ENCODE results near the gene OTUB2.
A peak's percentile ranks its signal among the peaks of the same experiment; 100 is the strongest.
"Not testable (repeated sequence)": the region's sequence is repeated elsewhere in the genome, so short reads cannot be mapped to it uniquely, and the experiment has no call there.

OTUB2 gene

GRCh38 chr14:94062344-94062940 lies 36.3 kb downstream of the OTUB2 start:
- no peak for DNase-seq

DNA sequence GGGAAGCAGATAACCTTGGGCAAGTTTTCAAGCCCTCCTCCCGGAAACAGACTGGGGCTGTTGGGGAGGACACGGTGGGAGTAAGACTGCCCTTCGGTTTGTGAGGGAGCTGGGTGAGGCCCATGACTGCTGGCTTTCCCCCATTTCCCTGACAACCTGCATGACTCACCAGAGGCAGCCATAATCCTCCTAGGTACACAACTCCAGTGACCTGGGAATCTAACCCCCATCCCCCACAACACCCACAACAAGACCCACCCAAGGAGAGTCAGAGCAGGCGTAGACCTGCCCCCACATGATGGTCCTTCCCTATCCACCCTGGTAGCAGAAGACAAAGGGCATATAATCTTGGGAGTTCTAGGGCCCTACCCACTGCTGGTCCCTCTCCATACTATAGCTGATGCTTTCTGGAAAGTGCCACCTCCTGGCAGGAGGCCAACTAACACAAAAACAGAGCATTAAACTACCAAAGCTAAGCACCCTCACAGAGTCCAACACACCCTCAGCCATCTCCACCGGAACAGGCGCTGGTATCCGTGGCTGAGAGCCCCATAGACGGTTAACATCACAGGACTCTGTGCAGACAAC lies 40.0 kb downstream of the OTUB2 start:
- DNase-seq = no peak

- DNase-seq = not testable (repeated sequence)
Measured at GRCh38 chr14:94072076-94072475, 45.9 kb downstream of the OTUB2 start.

DNA sequence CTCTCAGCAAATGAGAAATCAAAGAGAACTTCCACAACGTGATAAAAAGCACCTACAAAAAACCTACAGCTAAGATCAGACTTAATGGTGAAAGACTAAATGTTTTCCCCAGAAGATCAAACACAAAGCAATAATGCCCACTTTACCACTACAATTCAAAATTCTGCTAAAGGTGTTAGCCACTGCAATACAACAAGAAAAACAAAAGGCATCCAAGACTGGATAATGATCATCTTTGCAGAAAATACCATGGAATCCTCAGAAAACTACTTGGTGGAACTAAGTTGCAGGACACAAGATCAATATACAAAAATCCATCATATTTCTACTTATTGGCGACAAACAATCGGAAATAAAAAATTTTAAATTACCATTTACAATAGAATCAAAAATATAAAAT lies 48.4 kb downstream of the OTUB2 start:
- no peak for DNase-seq

GRCh38 chr14:94075008-94075407 lies 48.9 kb downstream of the OTUB2 start:
- no peak for DNase-seq

DNA sequence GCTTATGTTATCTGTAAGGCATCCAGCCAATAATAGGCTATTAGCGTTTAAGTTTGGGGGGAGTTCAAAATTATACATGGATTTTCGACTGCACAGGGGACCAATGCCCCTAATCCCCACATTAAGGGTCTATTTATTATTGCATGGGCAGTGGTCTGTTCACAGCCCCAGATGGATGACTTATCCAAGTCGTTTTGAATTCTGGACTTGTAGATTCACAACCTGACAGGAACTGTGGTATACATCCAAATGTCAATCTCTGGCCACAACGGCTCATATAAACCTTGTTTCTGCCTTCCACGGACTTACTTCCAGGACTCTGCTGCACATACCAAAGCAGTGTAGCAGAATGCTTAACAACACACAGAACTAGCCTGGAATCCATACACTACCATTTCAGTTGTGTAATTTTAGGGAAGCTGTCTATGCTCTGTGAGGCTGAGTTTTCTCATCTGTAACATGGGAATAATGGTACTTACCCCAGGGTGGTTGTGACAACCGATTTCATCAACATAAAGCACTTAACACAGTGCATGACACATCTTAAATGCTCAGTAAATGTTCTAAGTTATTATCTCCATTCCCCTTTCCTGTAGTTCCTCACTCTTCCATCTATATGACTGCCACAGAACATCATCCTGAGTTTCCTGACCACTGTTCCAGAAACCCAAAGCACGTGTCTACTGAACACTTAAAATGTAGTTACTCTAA lies 51.1 kb downstream of the OTUB2 start:
- no peak for DNase-seq

DNA sequence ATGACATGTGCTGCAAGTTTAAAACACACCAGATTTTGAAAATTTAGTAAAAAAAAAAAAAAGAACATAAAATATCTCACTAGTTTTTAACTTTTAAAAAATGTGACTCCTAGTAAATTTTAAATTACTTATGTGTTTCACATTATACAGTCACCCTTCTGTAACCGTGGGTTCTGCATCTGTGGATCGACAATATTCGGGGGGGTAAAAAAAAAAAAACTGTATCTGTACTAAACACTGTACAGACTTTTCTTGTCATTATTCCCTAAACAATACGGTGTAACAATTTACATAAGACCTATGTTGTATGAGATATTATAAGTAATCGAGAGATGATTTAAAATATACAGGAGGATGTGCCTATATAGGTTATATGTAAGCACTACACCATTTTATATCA lies 51.7 kb downstream of the OTUB2 start:
- no peak for DNase-seq

DNA sequence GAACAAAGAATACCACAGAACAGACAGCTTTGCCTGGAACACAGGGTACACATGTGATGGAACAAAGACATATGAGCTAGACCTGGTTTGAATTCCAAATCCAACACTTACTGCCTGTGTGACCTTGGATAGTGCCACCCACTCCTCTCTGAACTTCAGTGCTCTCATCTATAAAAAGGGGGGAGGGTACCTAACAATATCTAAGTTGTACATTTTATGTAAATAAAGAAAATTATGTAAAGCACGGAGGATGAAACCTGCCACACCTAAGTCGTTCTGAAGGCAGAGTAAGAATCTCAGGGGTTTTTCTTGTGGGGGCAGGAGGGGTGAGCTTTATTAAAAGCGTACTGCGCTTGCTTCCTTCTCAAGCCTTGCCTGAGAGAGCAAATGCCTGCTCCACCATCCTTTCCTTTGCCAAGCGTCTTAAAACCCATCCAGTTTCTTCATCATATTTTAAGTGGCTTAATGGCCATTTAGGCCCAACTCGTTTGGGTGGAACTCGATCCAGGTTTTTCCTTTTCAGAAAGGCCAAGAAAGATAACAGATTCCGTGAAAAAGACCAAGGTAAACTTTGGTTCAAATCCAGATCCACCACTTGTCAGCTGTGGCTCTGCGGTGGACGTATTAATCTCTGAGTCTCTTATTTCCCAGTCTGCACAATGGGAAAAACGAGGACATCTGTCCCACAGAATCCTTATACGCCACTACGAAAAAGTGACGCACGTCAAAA lies 53.9 kb downstream of the OTUB2 start:
- peak; percentile 36 for DNase-seq

DNA sequence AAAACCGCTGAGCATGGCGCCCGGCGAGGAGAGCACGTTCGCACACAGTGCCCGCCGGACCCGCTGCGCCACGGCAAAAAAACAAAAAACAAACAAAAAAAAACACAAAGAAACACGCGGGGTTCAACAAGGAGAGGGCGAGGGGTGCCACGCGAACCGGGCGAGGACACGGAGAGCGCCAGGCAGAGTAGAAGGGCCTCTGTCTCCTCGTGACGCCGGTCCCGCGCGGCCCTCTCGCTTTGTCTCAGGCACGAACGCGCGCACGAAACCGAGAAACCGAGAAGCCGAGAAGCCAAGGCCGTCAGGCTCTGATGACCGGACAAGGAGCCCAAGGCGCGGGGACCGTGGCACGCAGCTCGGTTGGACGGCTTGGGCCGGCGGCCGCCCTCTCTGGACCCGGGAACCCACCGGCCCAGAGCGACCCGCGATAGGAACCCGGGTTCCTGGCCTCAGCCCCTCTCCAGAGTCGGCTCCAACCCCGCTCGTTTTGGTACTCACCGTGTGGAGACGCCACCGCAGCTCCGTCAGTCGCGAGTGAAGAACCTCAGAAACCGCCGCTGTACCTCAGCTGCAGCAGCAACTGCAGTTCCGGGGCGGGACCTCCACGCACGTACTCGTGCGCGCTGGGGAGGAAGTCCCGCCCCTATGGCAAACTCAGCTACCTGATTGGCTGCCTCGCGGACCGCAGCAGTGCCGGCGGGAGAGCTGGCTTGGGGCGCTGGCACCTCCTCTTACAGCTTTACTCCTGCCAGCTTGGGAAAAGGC lies 54.7 kb downstream of the OTUB2 start, which contains the start of the genes DDX24 and IFI27L1:
Gene DDX24 (minus strand): TSS at position 582 of the 765 bp plus-strand sequence. CDS start 1,460 bp downstream, outside the sequence.
Gene IFI27L1 (plus strand): TSS at position 690 of the 765 bp plus-strand sequence. CDS start 15,628 bp downstream, outside the sequence.
- DNase-seq = peak; percentile 96

- DNase-seq = no peak
Measured at GRCh38 chr14:94081386-94081820, 55.3 kb downstream of the OTUB2 start.

DNA sequence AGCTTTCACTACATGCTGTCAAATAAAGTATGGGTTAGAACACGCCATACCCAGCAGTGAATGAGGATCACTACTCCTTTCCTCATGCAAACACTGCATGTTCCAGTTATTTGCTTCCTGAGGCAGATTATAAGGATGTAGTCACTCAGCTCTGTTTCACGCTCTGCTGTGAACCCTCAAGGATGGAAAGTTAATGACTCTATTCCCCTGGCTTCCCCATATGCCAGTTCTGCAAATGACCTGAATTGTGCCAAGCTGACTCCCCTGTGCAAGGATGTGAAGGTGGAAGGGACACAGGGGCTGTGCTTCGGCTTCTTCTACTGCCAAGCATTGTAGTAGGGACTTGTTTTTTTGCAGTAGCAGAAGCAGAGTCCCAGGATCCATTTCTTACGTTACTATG lies 61.8 kb downstream of the OTUB2 start:
- no peak for DNase-seq

DNA sequence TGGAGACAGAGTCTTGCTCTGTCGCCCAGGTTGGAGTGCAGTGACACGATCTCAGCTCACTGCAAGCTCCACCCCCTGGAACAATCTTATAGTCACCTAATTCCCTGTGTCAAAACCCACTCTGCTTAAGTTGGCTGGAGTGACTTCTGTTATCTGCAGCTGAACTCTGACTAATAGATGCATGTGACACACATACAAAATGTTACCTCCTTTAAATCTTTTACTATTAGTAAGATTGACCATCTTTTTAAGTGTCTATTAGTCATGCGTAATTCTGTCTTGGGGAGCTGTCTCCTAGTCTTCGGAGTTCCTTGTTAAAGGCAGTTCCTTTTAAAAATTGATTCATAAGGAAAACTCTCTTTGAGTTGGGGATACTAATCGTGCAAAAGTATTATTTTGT lies 62.4 kb downstream of the OTUB2 start:
- no peak for DNase-seq

- no peak for DNase-seq
Measured at GRCh38 chr14:94089479-94089878, 63.3 kb downstream of the OTUB2 start.

- DNase-seq = no peak
Measured at GRCh38 chr14:94093418-94093817, 67.3 kb downstream of the OTUB2 start.

GRCh38 chr14:94097091-94097490 lies 71.0 kb downstream of the OTUB2 start:
- DNase-seq = no peak

Data from NCI-H2107 (cell line).